Neural cell (in vitro differentiated cells): ENCODE measurements around the gene GABBR2. TPM values are rescaled to one million over a fixed set of nuclear protein-coding genes. Genes with fewer than 3 reads are reported as not detected.

ENCODE experiments used
- H2AFZ ChIP-seq: fragments of 200-600, 300-800 bp; sonication (generic), shearing (Covaris generic); 2 replicates; pipeline ENCODE4 v1.6.0; 2014; ENCODE audit warnings: low read depth, mild to moderate bottlenecking, antibody characterized with exemption, low read length, moderate library complexity
- H3F3A ChIP-seq: fragments of 200-600 bp; shearing (Covaris generic); 2 replicates; pipeline ENCODE4 v1.6.1; 2016; ENCODE audit warnings: mild to moderate bottlenecking, moderate library complexity, mixed read lengths, antibody characterized with exemption, low read length; ENCODE audit not compliant: insufficient read depth, poor library complexity, severe bottlenecking
- H3K27ac ChIP-seq: fragments of 200-600, 300-800 bp; sonication (generic), shearing (Covaris generic); 2 replicates; pipeline ENCODE4 v1.5.1; 2014; ENCODE audit warnings: mild to moderate bottlenecking, low read length, moderate library complexity
- H3K27me3 ChIP-seq: fragments of 300-800, 200-600 bp; sonication (generic), shearing (Covaris generic); 2 replicates; pipeline ENCODE4 v1.6.0; 2014; ENCODE audit warnings: mild to moderate bottlenecking, low read depth, low read length, moderate library complexity; ENCODE audit not compliant: insufficient read depth
- H3K36me3 ChIP-seq: fragments of 300-800, 200-600 bp; sonication (generic), shearing (Covaris generic); 2 replicates; pipeline ENCODE4 v1.5.1; 2014; ENCODE audit warnings: mild to moderate bottlenecking, antibody characterized with exemption, low read length, moderate library complexity; ENCODE audit not compliant: insufficient read depth
- H3K4me2 ChIP-seq: fragments of 300-800, 200-600 bp; sonication (generic), shearing (Covaris generic); 2 replicates; pipeline ENCODE4 v1.6.0; 2014; ENCODE audit warnings: mild to moderate bottlenecking, low read length
- H3K4me3 ChIP-seq: fragments of 300-800, 200-600 bp; sonication (generic), shearing (Covaris generic); 2 replicates; pipeline ENCODE4 v1.5.1; 2014; ENCODE audit warnings: mild to moderate bottlenecking, low read length, moderate library complexity
- H3K79me2 ChIP-seq: fragments of 200-600 bp; shearing (Covaris generic); replicated peaks from 2 replicates; pipeline ENCODE4 v1.6.0; 2014; ENCODE audit warnings: mild to moderate bottlenecking, low read length, moderate library complexity; ENCODE audit not compliant: insufficient read depth
- H3K9ac ChIP-seq: fragments of 300-800, 200-600 bp; sonication (generic), shearing (Covaris generic); 2 replicates; pipeline ENCODE4 v1.6.1; 2016; ENCODE audit warnings: mild to moderate bottlenecking, low read length, mixed read lengths
- H3K9me2 ChIP-seq: fragments of 200-600 bp; shearing (Covaris generic); 2 replicates; pipeline ENCODE4 v1.6.1; 2016; ENCODE audit warnings: mild to moderate bottlenecking, low read length, mixed read lengths; ENCODE audit not compliant: insufficient read depth
- H3K9me3 ChIP-seq: fragments of 200-600, 300-800 bp; sonication (generic), shearing (Covaris generic); 2 replicates; pipeline ENCODE4 v1.6.1; 2016; ENCODE audit warnings: mild to moderate bottlenecking, mixed run types, low read length, moderate library complexity, mixed read lengths
- H4K20me1 ChIP-seq: fragments of 200-600 bp; shearing (Covaris generic); 2 replicates; pipeline ENCODE4 v1.6.1; 2016; ENCODE audit warnings: mild to moderate bottlenecking, mixed run types; ENCODE audit not compliant: insufficient read depth
- EP300 ChIP-seq: fragments of 450-650 bp; conservative IDR thresholded peaks from 2 replicates; pipeline ENCODE4 v1.6.1; 2014; ENCODE audit warnings: antibody characterized with exemption, mild to moderate bottlenecking, moderate library complexity; ENCODE audit not compliant: poor library complexity, severe bottlenecking
- EZH2 ChIP-seq: fragments of 200-600, 300-800 bp; shearing (Covaris generic), sonication (generic); IDR thresholded peaks from 2 replicates; pipeline ENCODE4 v1.6.1; 2014; ENCODE audit warnings: antibody characterized with exemption, low read length, borderline replicate concordance, mild to moderate bottlenecking; ENCODE audit not compliant: insufficient read depth, poor library complexity, severe bottlenecking
- MXI1 ChIP-seq: fragments of 450-650 bp; conservative IDR thresholded peaks from 2 replicates; pipeline ENCODE4 v1.6.1; 2014; ENCODE audit warnings: antibody characterized with exemption, mild to moderate bottlenecking; ENCODE audit not compliant: poor library complexity, severe bottlenecking
- POLR2AphosphoS5 ChIP-seq: IDR thresholded peaks from 2 replicates; pipeline ENCODE4 v1.6.1; 2012
- RAD21 ChIP-seq: fragments of 450-650 bp; conservative IDR thresholded peaks from 2 replicates; pipeline ENCODE4 v1.6.1; 2014; ENCODE audit warnings: antibody characterized with exemption, mild to moderate bottlenecking, moderate library complexity
- SMC3 ChIP-seq: fragments of 450-650 bp; conservative IDR thresholded peaks from 2 replicates; pipeline ENCODE4 v1.6.1; 2014; ENCODE audit warnings: antibody characterized with exemption, mild to moderate bottlenecking, moderate library complexity; ENCODE audit not compliant: poor library complexity
- TAF1 ChIP-seq: IDR thresholded peaks from 2 replicates; pipeline ENCODE4 v1.6.1; 2012; ENCODE audit warnings: low read depth
- polyA plus RNA-seq: library from polyadenylated mRNA; depleted of rRNA; stranded (reverse); fragments of >200 nt; gene quantifications from 2 replicates; pipeline ENCODE4 v1.2.3, GENCODE V29; 2014
- TF ChIP-seq, protein P1 (sequence below): fragments of 450-650 bp; IDR thresholded peaks from 2 replicates; pipeline ENCODE4 v1.5.1; 2014; ENCODE audit warnings: antibody characterized with exemption, mild to moderate bottlenecking, moderate library complexity; ENCODE audit not compliant: poor library complexity, severe bottlenecking
- TF ChIP-seq, protein P2 (sequence below): IDR thresholded peaks from 2 replicates; pipeline ENCODE4 v1.6.1; 2012; ENCODE audit warnings: borderline replicate concordance

GABBR2 gene
- polyA plus RNA-seq, 1 donor from 2014 or later: 7.1 TPM

DNA sequence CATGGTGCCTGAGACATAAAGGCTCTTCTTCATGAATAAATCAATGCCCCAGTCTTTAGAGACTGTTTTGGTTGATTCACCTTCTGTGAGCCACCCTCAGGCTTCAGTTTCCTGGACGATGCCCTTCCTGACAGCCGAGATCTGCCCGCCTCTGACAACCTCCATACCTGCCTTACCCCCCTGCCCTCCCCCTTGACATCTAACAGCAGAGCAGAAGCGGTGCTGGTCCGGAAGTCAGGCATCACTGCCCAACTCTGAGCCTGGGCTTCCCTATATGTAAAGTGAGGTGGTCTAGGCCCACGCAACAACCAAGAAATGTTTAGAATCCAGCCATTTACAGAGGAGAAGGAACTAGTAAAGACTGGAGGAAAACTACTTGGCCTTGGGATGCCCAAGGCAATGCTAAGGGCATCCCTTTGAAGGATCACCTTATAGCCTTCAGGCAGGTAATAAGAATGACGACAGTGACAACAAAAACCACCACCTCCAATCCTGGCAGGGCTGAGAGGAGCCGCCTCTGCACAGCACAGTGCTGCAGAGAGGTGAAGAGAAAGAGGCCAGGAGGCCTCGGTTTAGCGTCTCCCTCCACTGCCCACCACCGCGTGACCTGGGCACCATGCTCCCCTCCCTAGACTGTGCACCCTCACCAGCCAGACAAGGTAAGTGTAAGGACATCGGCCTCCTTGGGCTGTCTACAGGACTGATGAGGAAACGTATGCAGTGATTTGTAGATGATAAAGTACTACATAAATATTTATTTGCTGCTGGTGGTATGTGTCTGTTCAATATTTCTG, 35.3 kb upstream of the GABBR2 start:
- Histone ChIP-seq H3K9me2 (no peaks in the 10 kb centered on the region), H3K27me3 (no peaks in the 10 kb centered on the region), H3K79me2 (no peaks in the 10 kb centered on the region), H3K9me3 (no peaks in the 10 kb centered on the region), H3K4me2 (no peak overlapping the region), H3K4me3 (no peak overlapping the region), H3F3A (no peaks in the 10 kb centered on the region), H3K27ac (no peak overlapping the region), H4K20me1 (no peaks in the 10 kb centered on the region), H3K36me3 (no peaks in the 10 kb centered on the region), H3K9ac (no peak overlapping the region), H2AFZ (no peak overlapping the region)
- TF ChIP-seq EZH2 (no peak), SMC3 (no peak), EP300 (no peak), RAD21 (no peak), TAF1 (no peak), MXI1 (no peak)
- TF ChIP-seq, protein P1, sequence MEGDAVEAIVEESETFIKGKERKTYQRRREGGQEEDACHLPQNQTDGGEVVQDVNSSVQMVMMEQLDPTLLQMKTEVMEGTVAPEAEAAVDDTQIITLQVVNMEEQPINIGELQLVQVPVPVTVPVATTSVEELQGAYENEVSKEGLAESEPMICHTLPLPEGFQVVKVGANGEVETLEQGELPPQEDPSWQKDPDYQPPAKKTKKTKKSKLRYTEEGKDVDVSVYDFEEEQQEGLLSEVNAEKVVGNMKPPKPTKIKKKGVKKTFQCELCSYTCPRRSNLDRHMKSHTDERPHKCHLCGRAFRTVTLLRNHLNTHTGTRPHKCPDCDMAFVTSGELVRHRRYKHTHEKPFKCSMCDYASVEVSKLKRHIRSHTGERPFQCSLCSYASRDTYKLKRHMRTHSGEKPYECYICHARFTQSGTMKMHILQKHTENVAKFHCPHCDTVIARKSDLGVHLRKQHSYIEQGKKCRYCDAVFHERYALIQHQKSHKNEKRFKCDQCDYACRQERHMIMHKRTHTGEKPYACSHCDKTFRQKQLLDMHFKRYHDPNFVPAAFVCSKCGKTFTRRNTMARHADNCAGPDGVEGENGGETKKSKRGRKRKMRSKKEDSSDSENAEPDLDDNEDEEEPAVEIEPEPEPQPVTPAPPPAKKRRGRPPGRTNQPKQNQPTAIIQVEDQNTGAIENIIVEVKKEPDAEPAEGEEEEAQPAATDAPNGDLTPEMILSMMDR: no peak
- TF ChIP-seq, protein P2, sequence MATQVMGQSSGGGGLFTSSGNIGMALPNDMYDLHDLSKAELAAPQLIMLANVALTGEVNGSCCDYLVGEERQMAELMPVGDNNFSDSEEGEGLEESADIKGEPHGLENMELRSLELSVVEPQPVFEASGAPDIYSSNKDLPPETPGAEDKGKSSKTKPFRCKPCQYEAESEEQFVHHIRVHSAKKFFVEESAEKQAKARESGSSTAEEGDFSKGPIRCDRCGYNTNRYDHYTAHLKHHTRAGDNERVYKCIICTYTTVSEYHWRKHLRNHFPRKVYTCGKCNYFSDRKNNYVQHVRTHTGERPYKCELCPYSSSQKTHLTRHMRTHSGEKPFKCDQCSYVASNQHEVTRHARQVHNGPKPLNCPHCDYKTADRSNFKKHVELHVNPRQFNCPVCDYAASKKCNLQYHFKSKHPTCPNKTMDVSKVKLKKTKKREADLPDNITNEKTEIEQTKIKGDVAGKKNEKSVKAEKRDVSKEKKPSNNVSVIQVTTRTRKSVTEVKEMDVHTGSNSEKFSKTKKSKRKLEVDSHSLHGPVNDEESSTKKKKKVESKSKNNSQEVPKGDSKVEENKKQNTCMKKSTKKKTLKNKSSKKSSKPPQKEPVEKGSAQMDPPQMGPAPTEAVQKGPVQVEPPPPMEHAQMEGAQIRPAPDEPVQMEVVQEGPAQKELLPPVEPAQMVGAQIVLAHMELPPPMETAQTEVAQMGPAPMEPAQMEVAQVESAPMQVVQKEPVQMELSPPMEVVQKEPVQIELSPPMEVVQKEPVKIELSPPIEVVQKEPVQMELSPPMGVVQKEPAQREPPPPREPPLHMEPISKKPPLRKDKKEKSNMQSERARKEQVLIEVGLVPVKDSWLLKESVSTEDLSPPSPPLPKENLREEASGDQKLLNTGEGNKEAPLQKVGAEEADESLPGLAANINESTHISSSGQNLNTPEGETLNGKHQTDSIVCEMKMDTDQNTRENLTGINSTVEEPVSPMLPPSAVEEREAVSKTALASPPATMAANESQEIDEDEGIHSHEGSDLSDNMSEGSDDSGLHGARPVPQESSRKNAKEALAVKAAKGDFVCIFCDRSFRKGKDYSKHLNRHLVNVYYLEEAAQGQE: no peak

DNA sequence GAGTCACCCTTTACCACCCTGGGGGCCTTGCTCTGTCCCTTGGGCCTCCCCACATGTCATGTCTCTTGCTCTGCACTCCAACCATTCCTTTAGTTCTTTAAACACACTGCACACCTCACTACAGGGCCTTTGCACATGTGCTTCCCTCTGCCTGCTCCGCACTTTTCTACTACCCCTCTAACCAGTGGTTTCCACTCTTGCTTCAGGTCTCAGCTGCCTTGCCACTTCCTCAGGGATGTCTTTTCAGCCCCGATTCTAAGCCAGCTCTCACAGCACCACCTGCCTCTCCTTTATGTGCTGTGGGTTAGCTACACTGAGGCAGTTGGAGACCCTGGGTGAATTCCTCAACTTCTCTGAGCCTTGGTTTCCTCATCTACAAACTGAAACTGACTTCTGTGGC, 34.6 kb upstream of the GABBR2 start:
- Histone ChIP-seq H4K20me1 (no peaks in the 10 kb centered on the region), H3K27me3 (no peaks in the 10 kb centered on the region), H3K79me2 (no peaks in the 10 kb centered on the region), H3K9me3 (no peaks in the 10 kb centered on the region), H3K36me3 (no peaks in the 10 kb centered on the region), H3K27ac (no peak overlapping the region), H3F3A (no peaks in the 10 kb centered on the region), H3K4me3 (no peak overlapping the region), H3K4me2 (no peak overlapping the region), H2AFZ (no peak overlapping the region), H3K9me2 (no peaks in the 10 kb centered on the region), H3K9ac (no peak overlapping the region)
- TF ChIP-seq TAF1 (no peak), EZH2 (no peak), SMC3 (no peak), MXI1 (no peak), EP300 (no peak), RAD21 (no peak), POLR2AphosphoS5 (no peak)
- TF ChIP-seq, protein P1: no peak
- TF ChIP-seq, protein P2: no peak
